ENCODE results near the gene FAM3B.

Gene FAM3B

DNA sequence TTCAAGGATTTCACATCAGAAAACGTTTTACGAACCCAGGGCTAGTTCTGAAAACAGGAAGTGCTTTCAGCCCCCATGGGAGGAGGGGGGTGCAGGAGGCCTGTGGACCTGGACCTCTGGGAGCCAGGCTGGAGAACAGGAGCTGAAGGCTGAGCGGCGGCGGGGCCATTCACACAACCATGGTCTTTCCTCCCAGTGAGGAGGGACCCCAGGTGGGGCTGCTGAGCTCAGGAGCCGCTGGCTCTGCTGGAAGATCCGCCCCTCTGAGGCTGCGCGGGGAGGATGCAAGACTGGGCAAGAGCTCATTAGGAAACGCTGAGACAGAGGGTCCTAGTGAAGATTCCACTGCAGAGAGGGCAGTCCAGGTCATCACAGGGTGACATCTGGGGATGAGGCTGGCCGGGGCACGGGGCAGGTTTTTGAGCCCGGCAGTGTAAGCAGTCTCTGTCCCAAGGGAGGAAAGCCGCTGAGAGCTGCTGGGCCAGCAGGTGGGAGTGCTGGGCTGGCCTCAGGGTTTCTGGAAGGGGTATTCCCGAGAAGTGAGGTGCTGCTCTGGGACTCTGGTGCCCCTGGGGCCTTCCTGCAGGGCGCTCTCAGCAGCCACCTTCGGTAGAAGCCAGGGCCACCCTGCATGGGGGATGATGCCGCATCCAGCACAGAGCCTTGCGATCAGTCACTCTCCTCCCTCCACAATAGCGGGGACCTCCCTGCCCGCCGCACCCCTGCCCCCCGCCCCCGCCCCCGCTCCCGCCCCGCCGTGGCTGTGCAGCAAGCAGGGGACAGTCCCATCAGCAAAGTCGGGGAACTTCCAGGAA is 52.7 kb downstream of the FAM3B start:
- TF ChIP-seq, protein P1, sequence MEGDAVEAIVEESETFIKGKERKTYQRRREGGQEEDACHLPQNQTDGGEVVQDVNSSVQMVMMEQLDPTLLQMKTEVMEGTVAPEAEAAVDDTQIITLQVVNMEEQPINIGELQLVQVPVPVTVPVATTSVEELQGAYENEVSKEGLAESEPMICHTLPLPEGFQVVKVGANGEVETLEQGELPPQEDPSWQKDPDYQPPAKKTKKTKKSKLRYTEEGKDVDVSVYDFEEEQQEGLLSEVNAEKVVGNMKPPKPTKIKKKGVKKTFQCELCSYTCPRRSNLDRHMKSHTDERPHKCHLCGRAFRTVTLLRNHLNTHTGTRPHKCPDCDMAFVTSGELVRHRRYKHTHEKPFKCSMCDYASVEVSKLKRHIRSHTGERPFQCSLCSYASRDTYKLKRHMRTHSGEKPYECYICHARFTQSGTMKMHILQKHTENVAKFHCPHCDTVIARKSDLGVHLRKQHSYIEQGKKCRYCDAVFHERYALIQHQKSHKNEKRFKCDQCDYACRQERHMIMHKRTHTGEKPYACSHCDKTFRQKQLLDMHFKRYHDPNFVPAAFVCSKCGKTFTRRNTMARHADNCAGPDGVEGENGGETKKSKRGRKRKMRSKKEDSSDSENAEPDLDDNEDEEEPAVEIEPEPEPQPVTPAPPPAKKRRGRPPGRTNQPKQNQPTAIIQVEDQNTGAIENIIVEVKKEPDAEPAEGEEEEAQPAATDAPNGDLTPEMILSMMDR (IDR thresholded peaks at IDR 0.05; ENCODE audit: low read length, missing control alignments) = no peak
- no peak overlapping the region for H3K4me3 ChIP-seq (replicated peaks; ENCODE audit: low read depth, low read length)
- no peak for DNase-seq (ENCODE audit: low read depth)

DNA sequence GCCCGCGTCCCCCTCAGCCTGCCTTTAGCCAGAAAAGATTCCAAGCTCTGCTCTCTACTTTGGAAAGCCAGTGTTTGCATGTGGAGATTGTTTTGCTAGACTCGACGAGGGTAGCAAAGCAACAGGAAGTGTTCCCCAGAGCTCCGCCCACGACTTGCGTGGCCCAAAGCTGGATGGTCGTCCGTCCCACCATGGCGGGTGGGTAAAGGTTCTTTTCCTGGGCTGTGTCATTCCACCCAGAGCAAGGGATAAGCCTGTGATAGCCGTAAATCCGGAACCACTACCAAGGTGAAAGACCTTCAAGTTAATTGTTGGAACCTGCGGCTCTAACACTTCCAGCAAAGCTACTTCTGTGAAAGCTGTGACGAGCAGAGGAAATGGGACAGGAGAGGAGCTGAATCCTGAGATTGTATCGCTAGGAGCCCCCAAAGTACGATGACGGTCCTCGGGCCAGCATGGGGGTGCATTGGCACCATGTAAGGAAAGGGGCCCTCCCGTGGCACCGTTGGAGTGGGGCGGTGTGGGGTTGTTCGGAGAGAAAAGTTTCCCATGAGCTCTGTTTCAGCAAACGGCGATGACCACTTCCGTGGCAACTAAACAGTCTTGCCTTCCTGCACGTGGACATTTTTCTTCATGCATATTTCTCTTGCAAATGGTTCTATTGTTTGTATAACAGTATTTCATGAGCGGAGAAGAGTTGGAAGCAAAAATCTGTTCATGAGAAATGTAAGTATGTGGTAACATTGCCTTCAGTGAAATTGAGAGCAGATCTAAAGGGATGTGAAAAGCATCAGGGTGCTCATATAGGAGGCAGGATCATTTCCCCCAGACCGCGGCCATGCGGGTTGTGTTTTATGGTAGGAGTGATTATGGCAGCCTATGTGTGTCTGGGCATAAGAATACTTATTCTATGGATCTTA is 53.6 kb downstream of the FAM3B start:
- H3K4me3 ChIP-seq (replicated peaks; ENCODE audit: low read depth, low read length) = no peak overlapping the region
- TF ChIP-seq, protein P1 (IDR thresholded peaks at IDR 0.05; ENCODE audit: low read length, missing control alignments) = no peak
- DNase-seq (ENCODE audit: low read depth) = no peak

DNA sequence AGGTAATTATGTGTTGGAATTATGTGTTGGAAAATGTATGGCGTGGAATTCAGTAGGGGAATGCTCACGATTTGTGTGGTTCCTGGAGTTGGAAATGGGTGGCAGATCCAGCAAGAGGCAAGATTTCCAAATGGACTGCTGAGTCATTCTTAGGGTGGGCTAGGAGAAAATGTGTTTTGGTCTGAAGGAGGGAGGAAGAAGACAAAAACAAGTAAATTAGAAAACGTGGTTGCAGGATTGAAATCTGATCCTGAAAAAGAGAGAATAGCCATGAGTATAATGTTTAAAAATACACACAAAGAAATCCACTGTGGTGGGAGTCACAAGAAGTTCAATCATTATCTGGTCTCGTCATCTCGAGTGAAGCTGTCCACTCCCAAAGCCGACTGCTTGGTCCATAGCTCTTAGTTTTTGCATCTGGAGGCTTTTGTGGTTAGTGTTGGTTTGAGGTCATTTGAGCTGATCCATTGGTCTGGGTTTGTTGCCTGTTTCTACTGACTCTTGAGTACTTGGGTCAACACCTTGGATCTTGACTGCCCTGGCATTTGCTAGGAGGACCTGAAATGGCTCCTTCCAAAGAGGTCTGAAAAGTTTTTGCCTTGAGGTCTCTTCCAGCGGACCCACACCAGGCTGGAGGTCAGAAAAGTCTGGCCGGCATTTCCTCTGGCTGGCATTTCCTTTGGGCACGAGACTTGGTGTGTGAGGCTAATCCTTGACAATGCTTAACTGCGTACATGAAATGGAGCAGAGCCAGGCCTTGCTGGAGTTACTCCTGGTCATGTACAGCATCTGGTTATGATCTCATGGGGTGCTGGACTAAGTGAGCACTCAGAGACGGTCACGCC is 54.5 kb downstream of the FAM3B start:
- H3K4me3 ChIP-seq (replicated peaks; ENCODE audit: low read depth, low read length) = no peak overlapping the region
- TF ChIP-seq, protein P1 (IDR thresholded peaks at IDR 0.05; ENCODE audit: low read length, missing control alignments) = no peak
- no peak for DNase-seq (ENCODE audit: low read depth)

DNA sequence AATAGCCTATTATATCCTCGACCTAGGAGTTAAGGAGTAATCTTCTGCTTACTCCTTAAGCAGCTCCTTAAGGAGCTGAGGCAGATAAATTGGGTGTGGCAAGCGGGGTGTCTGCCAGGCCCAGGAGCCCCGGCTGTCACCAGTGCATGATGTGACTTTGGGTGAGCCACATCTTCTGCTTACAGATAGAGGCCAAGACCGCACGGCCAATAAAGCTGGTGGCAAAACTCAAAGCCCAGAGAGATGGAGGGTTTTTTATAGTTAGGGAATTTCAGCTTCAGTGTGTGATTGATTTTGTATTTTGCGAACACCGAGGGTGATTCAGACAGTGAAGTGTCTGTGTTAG is 55.1 kb downstream of the FAM3B start:
- H3K4me3 ChIP-seq (replicated peaks; ENCODE audit: low read depth, low read length) = no peak overlapping the region
- TF ChIP-seq, protein P1 (IDR thresholded peaks at IDR 0.05; ENCODE audit: low read length, missing control alignments) = no peak
- no peak for DNase-seq (ENCODE audit: low read depth)

DNA sequence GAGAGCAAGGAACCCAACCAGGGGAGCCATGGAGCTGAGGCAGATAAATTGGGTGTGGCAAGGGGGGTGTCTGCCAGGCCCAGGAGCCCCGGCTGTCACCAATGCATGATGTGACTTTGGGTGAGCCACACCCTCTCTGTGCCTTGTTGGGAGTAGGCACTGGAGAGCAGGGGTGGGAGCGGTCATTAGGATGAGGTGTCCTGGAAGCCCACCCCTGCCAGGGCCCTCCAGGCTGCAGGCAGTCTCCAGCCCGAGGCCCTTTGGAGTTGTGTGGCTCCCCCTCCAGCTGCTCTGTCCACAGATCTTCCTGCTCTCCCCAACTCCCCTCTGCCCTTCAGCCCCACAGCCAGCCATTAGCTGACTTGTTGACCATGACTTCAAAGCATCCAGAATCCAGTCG is 56.7 kb downstream of the FAM3B start:
- H3K4me3 ChIP-seq (replicated peaks; ENCODE audit: low read depth, low read length) = no peak overlapping the region
- TF ChIP-seq, protein P1 (IDR thresholded peaks at IDR 0.05; ENCODE audit: low read length, missing control alignments) = no peak
- DNase-seq (ENCODE audit: low read depth) = no peak

DNA sequence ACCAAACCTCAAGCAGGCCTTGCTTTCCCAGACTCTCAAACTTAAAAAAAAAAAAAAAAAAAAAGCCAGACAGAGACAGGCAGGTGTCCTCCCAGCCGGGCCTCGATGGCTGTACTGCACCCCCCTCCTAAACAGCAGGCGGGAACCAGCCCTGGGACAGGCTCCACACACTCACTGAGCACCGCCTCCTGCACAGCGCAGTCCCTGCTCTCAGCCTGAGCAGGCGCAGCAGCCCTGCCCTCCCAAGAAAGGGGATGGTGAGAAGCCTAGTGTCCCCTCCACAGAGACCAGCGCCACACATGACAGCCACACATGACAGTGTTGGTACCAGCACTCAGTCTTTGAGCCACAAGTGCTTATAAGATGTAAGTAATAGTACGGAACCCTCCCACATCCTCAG is 57.2 kb downstream of the FAM3B start:
- DNase-seq (ENCODE audit: low read depth) = no peak
- no peak overlapping the region for H3K4me3 ChIP-seq (replicated peaks; ENCODE audit: low read depth, low read length)
- TF ChIP-seq, protein P1 (IDR thresholded peaks at IDR 0.05; ENCODE audit: low read length, missing control alignments) = no peak

Measured in fibroblast of pulmonary artery (primary cell).